ENCODE measurements around the gene VSTM4. TPM values are rescaled to one million over a fixed set of nuclear protein-coding genes. Genes with fewer than 3 reads are reported as not detected.

Gene VSTM4
- total and polyA plus RNA-seq, 4 donors: 1.0 to 3.1 (median 2.0) TPM

DNA sequence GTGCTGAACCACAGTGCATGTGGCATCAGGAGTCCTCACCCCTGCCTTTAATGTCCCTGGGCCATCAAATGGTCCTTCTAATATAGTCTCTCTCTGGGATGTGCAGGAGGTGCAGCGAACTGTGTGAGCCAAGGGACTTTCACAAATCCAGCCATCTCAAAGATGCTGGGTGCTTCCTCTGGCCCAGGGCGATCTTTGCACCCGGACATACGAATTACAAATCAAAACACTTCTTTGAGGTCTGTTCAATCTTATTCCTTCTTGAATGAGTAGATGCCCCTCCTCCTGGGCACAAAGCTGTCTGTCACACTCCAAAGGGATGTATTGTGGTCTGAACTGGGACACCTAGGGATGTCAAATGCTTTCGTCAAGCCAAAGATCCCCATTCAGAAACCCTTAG, 60.6 kb downstream of the VSTM4 start:
- H3K27ac ChIP-seq (ENCODE audit: low read depth in 1 of 2, low read length in 2 of 2): no peak overlapping the region
- no peaks in the 10 kb centered on the region for H3K9me3 ChIP-seq (ENCODE audit: control insufficient read depth in 4 of 4, low read length in 3 of 4)
- no peak overlapping the region for H3K9ac ChIP-seq (ENCODE audit: low read depth in 1 of 2, low read length in 2 of 2)
- 95% methylated on average over 5 of the region's 5 CpGs for WGBS
- DNase-seq (ENCODE audit: low spot score): no peak
- H3K4me3 ChIP-seq (ENCODE audit: low read depth in 1 of 3, low read length in 3 of 3): no peak overlapping the region
- no peaks in the 10 kb centered on the region for H3K36me3 ChIP-seq (ENCODE audit: control insufficient read depth in 4 of 4, insufficient read depth in 3 of 4, low read depth in 1 of 4, low read length in 3 of 4)
- TF ChIP-seq RXRA (IDR thresholded peaks at IDR 0.05) (no peak), JUND (IDR thresholded peaks at IDR 0.05) (no peak), HNF4G (IDR thresholded peaks at IDR 0.05) (no peak), FOXA1 (IDR thresholded peaks at IDR 0.05) (no peak), GABPA (IDR thresholded peaks at IDR 0.05 in 1 of 2, conservative IDR thresholded peaks at IDR 0.05 in 1 of 2) (no peak), EGR1 (IDR thresholded peaks at IDR 0.05; ENCODE audit: low read depth in 2 of 2) (no peak), HNF4A (conservative IDR thresholded peaks at IDR 0.05) (no peak), TAF1 (conservative IDR thresholded peaks at IDR 0.05) (no peak), ATF3 (IDR thresholded peaks at IDR 0.05) (no peak), NR2F2 (IDR thresholded peaks at IDR 0.05) (no peak), YY1 (IDR thresholded peaks at IDR 0.05) (no peak)
- H3K27me3 ChIP-seq (ENCODE audit: control insufficient read depth in 4 of 4, insufficient read depth in 4 of 4, low read length in 3 of 4): no peaks in the 10 kb centered on the region
- H3K4me1 ChIP-seq (ENCODE audit: control insufficient read depth in 4 of 4, insufficient read depth in 4 of 4, low read length in 3 of 4): peaks cover 0 to 11% (median 6%) of the 10 kb centered on the region in 4 donors

- DNase-seq (ENCODE audit: low spot score): no peak
- no peaks in the 10 kb centered on the region for H3K27me3 ChIP-seq (ENCODE audit: control insufficient read depth in 4 of 4, insufficient read depth in 4 of 4, low read length in 3 of 4)
- no peak overlapping the region for H3K9ac ChIP-seq (ENCODE audit: low read depth in 1 of 2, low read length in 2 of 2)
- no peak overlapping the region for H3K27ac ChIP-seq (ENCODE audit: low read depth in 1 of 2, low read length in 2 of 2)
- no peak for TF ChIP-seq RAD21 (IDR thresholded peaks at IDR 0.05)
- no peak for TF ChIP-seq EGR1 (IDR thresholded peaks at IDR 0.05; ENCODE audit: low read depth in 2 of 2)
- TF ChIP-seq NR2F2 (IDR thresholded peaks at IDR 0.05): no peak
- TF ChIP-seq, protein P1, sequence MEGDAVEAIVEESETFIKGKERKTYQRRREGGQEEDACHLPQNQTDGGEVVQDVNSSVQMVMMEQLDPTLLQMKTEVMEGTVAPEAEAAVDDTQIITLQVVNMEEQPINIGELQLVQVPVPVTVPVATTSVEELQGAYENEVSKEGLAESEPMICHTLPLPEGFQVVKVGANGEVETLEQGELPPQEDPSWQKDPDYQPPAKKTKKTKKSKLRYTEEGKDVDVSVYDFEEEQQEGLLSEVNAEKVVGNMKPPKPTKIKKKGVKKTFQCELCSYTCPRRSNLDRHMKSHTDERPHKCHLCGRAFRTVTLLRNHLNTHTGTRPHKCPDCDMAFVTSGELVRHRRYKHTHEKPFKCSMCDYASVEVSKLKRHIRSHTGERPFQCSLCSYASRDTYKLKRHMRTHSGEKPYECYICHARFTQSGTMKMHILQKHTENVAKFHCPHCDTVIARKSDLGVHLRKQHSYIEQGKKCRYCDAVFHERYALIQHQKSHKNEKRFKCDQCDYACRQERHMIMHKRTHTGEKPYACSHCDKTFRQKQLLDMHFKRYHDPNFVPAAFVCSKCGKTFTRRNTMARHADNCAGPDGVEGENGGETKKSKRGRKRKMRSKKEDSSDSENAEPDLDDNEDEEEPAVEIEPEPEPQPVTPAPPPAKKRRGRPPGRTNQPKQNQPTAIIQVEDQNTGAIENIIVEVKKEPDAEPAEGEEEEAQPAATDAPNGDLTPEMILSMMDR (IDR thresholded peaks at IDR 0.05; ENCODE audit: low read depth, low read length, missing input control): no peak
- no peak for TF ChIP-seq GABPA (IDR thresholded peaks at IDR 0.05 in 1 of 2, conservative IDR thresholded peaks at IDR 0.05 in 1 of 2)
- no peak for TF ChIP-seq SP1 (IDR thresholded peaks at IDR 0.05)
- 92% methylated on average over 5 of the region's 5 CpGs for WGBS
- H3K9me3 ChIP-seq (ENCODE audit: control insufficient read depth in 4 of 4, low read length in 3 of 4): no peaks in the 10 kb centered on the region
- H3K36me3 ChIP-seq (ENCODE audit: control insufficient read depth in 4 of 4, insufficient read depth in 3 of 4, low read depth in 1 of 4, low read length in 3 of 4): no peaks in the 10 kb centered on the region
- H3K4me3 ChIP-seq (ENCODE audit: low read depth in 1 of 3, low read length in 3 of 3): no peak overlapping the region
- peaks cover 2 to 12% (median 8%) of the 10 kb centered on the region in 4 donors for H3K4me1 ChIP-seq (ENCODE audit: control insufficient read depth in 4 of 4, insufficient read depth in 4 of 4, low read length in 3 of 4)
These were observed 61.2 kb downstream of the VSTM4 start for GRCh38 chr10:49053998-49054692.

- H3K27me3 ChIP-seq (ENCODE audit: control insufficient read depth in 4 of 4, insufficient read depth in 4 of 4, low read length in 3 of 4): no peaks in the 10 kb centered on the region
- H3K27ac ChIP-seq (ENCODE audit: low read depth in 1 of 2, low read length in 2 of 2): no peak overlapping the region
- H3K9me3 ChIP-seq (ENCODE audit: control insufficient read depth in 4 of 4, low read length in 3 of 4): no peaks in the 10 kb centered on the region
- 80% methylated on average over 11 of the region's 11 CpGs for WGBS
- H3K4me1 ChIP-seq (ENCODE audit: control insufficient read depth in 4 of 4, insufficient read depth in 4 of 4, low read length in 3 of 4): peaks cover 2 to 12% (median 8%) of the 10 kb centered on the region in 4 donors
- H3K4me3 ChIP-seq (ENCODE audit: low read depth in 1 of 3, low read length in 3 of 3): no peak overlapping the region
- no peak for DNase-seq (ENCODE audit: low spot score)
- H3K36me3 ChIP-seq (ENCODE audit: control insufficient read depth in 4 of 4, insufficient read depth in 3 of 4, low read depth in 1 of 4, low read length in 3 of 4): no peaks in the 10 kb centered on the region
- H3K9ac ChIP-seq (ENCODE audit: low read depth in 1 of 2, low read length in 2 of 2): no peak overlapping the region
- TF ChIP-seq EGR1 (IDR thresholded peaks at IDR 0.05; ENCODE audit: low read depth in 2 of 2) (no peak), YY1 (IDR thresholded peaks at IDR 0.05) (no peak), GABPA (IDR thresholded peaks at IDR 0.05 in 1 of 2, conservative IDR thresholded peaks at IDR 0.05 in 1 of 2) (no peak), TAF1 (conservative IDR thresholded peaks at IDR 0.05) (no peak), RXRA (IDR thresholded peaks at IDR 0.05) (no peak), SP1 (IDR thresholded peaks at IDR 0.05) (no peak), FOXA1 (IDR thresholded peaks at IDR 0.05) (no peak), HNF4G (IDR thresholded peaks at IDR 0.05) (no peak), JUND (IDR thresholded peaks at IDR 0.05) (no peak), NR2F2 (IDR thresholded peaks at IDR 0.05) (no peak)
- TF ChIP-seq, protein P1 (IDR thresholded peaks at IDR 0.05; ENCODE audit: low read depth, low read length, missing input control): no peak
- TF ChIP-seq, protein P2, sequence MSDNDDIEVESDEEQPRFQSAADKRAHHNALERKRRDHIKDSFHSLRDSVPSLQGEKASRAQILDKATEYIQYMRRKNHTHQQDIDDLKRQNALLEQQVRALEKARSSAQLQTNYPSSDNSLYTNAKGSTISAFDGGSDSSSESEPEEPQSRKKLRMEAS (IDR thresholded peaks at IDR 0.05): no peak
These were observed 62.0 kb downstream of the VSTM4 start for GRCh38 chr10:49053053-49053997.

Measured in liver (tissue), 9 donors.